Measurements from ENCODE around the gene SDK1.

GRCh38 chr7:3466261-3466660 lies 165.2 kb downstream of the SDK1 start:
- TF ChIP-seq EZH2 (IDR thresholded peaks at IDR 0.05; ENCODE audit: low read depth, unreplicated experiment) (no peak), CTCF (conservative IDR thresholded peaks at IDR 0.05; ENCODE audit: low read depth in 2 of 2) (no peak), REST (IDR thresholded peaks at IDR 0.05; ENCODE audit: unreplicated experiment) (no peak), POLR2AphosphoS5 (IDR thresholded peaks at IDR 0.05; ENCODE audit: low read depth) (no peak), ZNF114 (CRISPR knock-in tag; IDR thresholded peaks at IDR 0.05) (no peak), EZH2phosphoT487 (IDR thresholded peaks at IDR 0.05; ENCODE audit: unreplicated experiment) (no peak), CREB1 (CRISPR knock-in tag; IDR thresholded peaks at IDR 0.05; ENCODE audit: low read depth) (no peak)

Measured in GM23338 (cell line).